Astrocyte (in vitro differentiated cells and primary cell): Measurements from ENCODE around the gene ZGPAT. TPM values are rescaled to one million over a fixed set of nuclear protein-coding genes. Genes with fewer than 3 reads are reported as not detected.

Experiments
- DNase-seq: peaks from one replicate; pipeline ENCODE4 v3.0.0-alpha.2; 2010; ENCODE audit warnings: low read depth
- FAIRE-seq: peaks from 2 replicates; lab custom pipeline; 2011; peaks lifted over from hg19 to GRCh38; lab: Jason Lieb, UNC
- H2AFZ ChIP-seq: 2 replicates; pipeline ENCODE4 v1.6.0; 2012; ENCODE audit warnings: low read depth, low read length, inconsistent platforms
- H3K27ac ChIP-seq: 2 replicates; pipeline ENCODE4 v1.5.1; 2011; ENCODE audit warnings: low read depth, low read length, inconsistent platforms
- H3K27me3 ChIP-seq: 2 replicates; pipeline ENCODE4 v1.6.0; 2011; ENCODE audit warnings: low read length, inconsistent platforms; ENCODE audit not compliant: insufficient read depth
- H3K36me3 ChIP-seq: 2 replicates; pipeline ENCODE4 v1.5.1; 2011; ENCODE audit warnings: low read length, inconsistent platforms; ENCODE audit not compliant: insufficient read depth
- H3K4me1 ChIP-seq: 2 replicates; pipeline ENCODE4 v1.5.1; 2011; ENCODE audit warnings: low read length, inconsistent platforms; ENCODE audit not compliant: insufficient read depth
- H3K4me2 ChIP-seq: 2 replicates; pipeline ENCODE4 v1.6.0; 2012; ENCODE audit warnings: low read length, inconsistent platforms
- H3K4me3 ChIP-seq: 2 replicates; pipeline ENCODE4 v1.5.1; 2011; ENCODE audit warnings: low read depth, mild to moderate bottlenecking, low read length, inconsistent platforms; ENCODE audit not compliant: insufficient read depth
- H3K79me2 ChIP-seq: 2 replicates; pipeline ENCODE4 v1.6.0; 2012; ENCODE audit warnings: mild to moderate bottlenecking, low read length, inconsistent platforms; ENCODE audit not compliant: insufficient read depth
- H3K9ac ChIP-seq: 2 replicates; pipeline ENCODE4 v1.6.0; 2012; ENCODE audit warnings: mild to moderate bottlenecking, low read length, inconsistent platforms
- H3K9me3 ChIP-seq: 2 replicates; pipeline ENCODE4 v1.5.1; 2012; ENCODE audit warnings: low read depth, mild to moderate bottlenecking, low read length, inconsistent platforms; ENCODE audit not compliant: insufficient read depth
- H4K20me1 ChIP-seq: 2 replicates; pipeline ENCODE4 v1.6.0; 2012; ENCODE audit warnings: low read length, inconsistent platforms; ENCODE audit not compliant: insufficient read depth
- H3K27ac Mint-ChIP-seq: one replicate; pipeline ENCODE4 v1.8.0; 2021; ENCODE audit warnings: mild to moderate bottlenecking, mixed read lengths; ENCODE audit not compliant: unreplicated experiment
- H3K27me3 Mint-ChIP-seq: one replicate; pipeline ENCODE4 v1.8.0; 2021; ENCODE audit warnings: low read depth, mixed read lengths; ENCODE audit not compliant: unreplicated experiment
- H3K36me3 Mint-ChIP-seq: one replicate; pipeline ENCODE4 v1.8.0; 2021; ENCODE audit warnings: low read depth, mixed read lengths; ENCODE audit not compliant: unreplicated experiment
- H3K4me1 Mint-ChIP-seq: one replicate; pipeline ENCODE4 v1.8.0; 2021; ENCODE audit warnings: low read depth, mixed read lengths; ENCODE audit not compliant: unreplicated experiment
- H3K4me3 Mint-ChIP-seq: one replicate; pipeline ENCODE4 v1.8.0; 2021; ENCODE audit warnings: mild to moderate bottlenecking, moderate library complexity, mixed read lengths; ENCODE audit not compliant: unreplicated experiment
- H3K9me3 Mint-ChIP-seq: one replicate; pipeline ENCODE4 v1.8.0; 2021; ENCODE audit warnings: mild to moderate bottlenecking, mixed read lengths; ENCODE audit not compliant: unreplicated experiment
- EZH2 ChIP-seq: IDR thresholded peaks from 2 replicates; pipeline ENCODE4 v1.6.1; 2012; ENCODE audit warnings: mild to moderate bottlenecking, low read length, inconsistent platforms; ENCODE audit not compliant: insufficient read depth
- total RNA-seq: library from RNA; stranded (reverse); gene quantifications from 2 replicates; pipeline ENCODE4 v1.2.1, GENCODE V29; 2021
- TF ChIP-seq, protein P1 (sequence below): IDR thresholded peaks from 2 replicates; pipeline ENCODE4 v1.5.1; 2011; ENCODE audit warnings: low read depth, mild to moderate bottlenecking, inconsistent platforms, low read length, moderate library complexity; ENCODE audit not compliant: insufficient read depth

Gene ZGPAT
- total RNA-seq, 1 donor from 2014 or later: 24.8 TPM

GRCh38 chr20:63758152-63758551, 50.3 kb downstream of the ZGPAT start:
- no peak overlapping the region for H3K4me3 ChIP-seq
- TF ChIP-seq, protein P1, sequence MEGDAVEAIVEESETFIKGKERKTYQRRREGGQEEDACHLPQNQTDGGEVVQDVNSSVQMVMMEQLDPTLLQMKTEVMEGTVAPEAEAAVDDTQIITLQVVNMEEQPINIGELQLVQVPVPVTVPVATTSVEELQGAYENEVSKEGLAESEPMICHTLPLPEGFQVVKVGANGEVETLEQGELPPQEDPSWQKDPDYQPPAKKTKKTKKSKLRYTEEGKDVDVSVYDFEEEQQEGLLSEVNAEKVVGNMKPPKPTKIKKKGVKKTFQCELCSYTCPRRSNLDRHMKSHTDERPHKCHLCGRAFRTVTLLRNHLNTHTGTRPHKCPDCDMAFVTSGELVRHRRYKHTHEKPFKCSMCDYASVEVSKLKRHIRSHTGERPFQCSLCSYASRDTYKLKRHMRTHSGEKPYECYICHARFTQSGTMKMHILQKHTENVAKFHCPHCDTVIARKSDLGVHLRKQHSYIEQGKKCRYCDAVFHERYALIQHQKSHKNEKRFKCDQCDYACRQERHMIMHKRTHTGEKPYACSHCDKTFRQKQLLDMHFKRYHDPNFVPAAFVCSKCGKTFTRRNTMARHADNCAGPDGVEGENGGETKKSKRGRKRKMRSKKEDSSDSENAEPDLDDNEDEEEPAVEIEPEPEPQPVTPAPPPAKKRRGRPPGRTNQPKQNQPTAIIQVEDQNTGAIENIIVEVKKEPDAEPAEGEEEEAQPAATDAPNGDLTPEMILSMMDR: no peak
- TF ChIP-seq EZH2: no peak
- H3K79me2 ChIP-seq: no peaks in the 10 kb centered on the region
- H3K27ac ChIP-seq: no peak overlapping the region
- DNase-seq (no peak), FAIRE-seq (no peak)
- H3K4me2 ChIP-seq: no peak overlapping the region
- no peaks in the 10 kb centered on the region for H3K4me1 ChIP-seq
- Mint-ChIP-seq H3K27me3 (no peaks in the 10 kb centered on the region), H3K36me3 (peaks cover 12% of the 10 kb centered on the region), H3K4me1 (peaks cover 4% of the 10 kb centered on the region), H3K9me3 (peaks cover 2% of the 10 kb centered on the region), H3K4me3 (no peak overlapping the region), H3K27ac (peak overlapping the region; percentile 72)
- H3K36me3 ChIP-seq: no peaks in the 10 kb centered on the region
- peaks cover 3% of the 10 kb centered on the region for H4K20me1 ChIP-seq
- H3K27me3 ChIP-seq: no peaks in the 10 kb centered on the region
- H3K9me3 ChIP-seq: no peaks in the 10 kb centered on the region
- no peak overlapping the region for H2AFZ ChIP-seq
- H3K9ac ChIP-seq: no peak overlapping the region

DNA sequence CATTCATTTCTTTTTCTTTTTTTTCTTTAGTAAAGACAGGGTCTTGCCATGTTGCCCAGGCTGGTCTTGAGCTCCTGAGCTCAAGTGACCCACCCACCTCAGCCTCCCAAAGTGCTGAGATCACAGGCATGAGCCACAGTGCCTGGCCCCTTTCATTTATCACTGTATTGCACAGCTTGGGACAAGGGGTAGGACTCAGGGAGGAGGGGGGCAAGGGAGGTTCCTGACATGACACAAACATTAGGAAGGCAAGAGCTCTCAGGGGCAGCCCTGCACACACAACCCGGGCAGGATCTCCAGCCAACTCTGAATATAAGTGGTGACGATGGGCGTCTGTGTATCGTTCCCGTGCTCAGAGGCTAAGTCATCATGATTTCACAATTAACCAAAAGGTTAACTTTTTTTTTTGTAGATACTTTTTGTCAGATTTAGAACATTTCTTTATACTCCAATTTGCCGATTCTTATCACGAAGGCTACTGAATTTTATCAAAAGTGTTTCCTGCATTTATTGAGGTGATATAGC, 51.6 kb downstream of the ZGPAT start:
- Histone ChIP-seq H3K4me1 (no peaks in the 10 kb centered on the region), H2AFZ (no peak overlapping the region), H3K9me3 (no peaks in the 10 kb centered on the region), H3K27ac (no peak overlapping the region), H4K20me1 (no peaks in the 10 kb centered on the region), H3K4me2 (no peak overlapping the region), H3K9ac (no peak overlapping the region), H3K36me3 (no peaks in the 10 kb centered on the region), H3K4me3 (no peak overlapping the region), H3K27me3 (no peaks in the 10 kb centered on the region), H3K79me2 (no peaks in the 10 kb centered on the region)
- H3K9me3 Mint-ChIP-seq: peaks cover 2% of the 10 kb centered on the region
- DNase-seq (no peak), FAIRE-seq (no peak)
- no peaks in the 10 kb centered on the region for H3K4me1 Mint-ChIP-seq
- H3K27ac Mint-ChIP-seq: no peak overlapping the region
- no peak overlapping the region for H3K4me3 Mint-ChIP-seq
- peaks cover 12% of the 10 kb centered on the region for H3K36me3 Mint-ChIP-seq
- TF ChIP-seq, protein P1: no peak
- no peak for TF ChIP-seq EZH2
- H3K27me3 Mint-ChIP-seq: no peaks in the 10 kb centered on the region

GRCh38 chr20:63765082-63765873, 57.4 kb downstream of the ZGPAT start:
- H3K27me3 ChIP-seq: no peaks in the 10 kb centered on the region
- H3K4me3 ChIP-seq: no peak overlapping the region
- no peak overlapping the region for H3K4me2 ChIP-seq
- peaks cover 14% of the 10 kb centered on the region for H3K36me3 Mint-ChIP-seq
- H3K27ac Mint-ChIP-seq: no peak overlapping the region
- no peaks in the 10 kb centered on the region for H3K4me1 ChIP-seq
- H3K9me3 Mint-ChIP-seq: no peaks in the 10 kb centered on the region
- no peak overlapping the region for H3K4me3 Mint-ChIP-seq
- no peaks in the 10 kb centered on the region for H3K9me3 ChIP-seq
- no peak for FAIRE-seq
- no peaks in the 10 kb centered on the region for H3K27me3 Mint-ChIP-seq
- no peak overlapping the region for H2AFZ ChIP-seq
- DNase-seq: no peak
- H4K20me1 ChIP-seq: no peaks in the 10 kb centered on the region
- H3K27ac ChIP-seq: no peak overlapping the region
- no peak for TF ChIP-seq EZH2
- TF ChIP-seq, protein P1: no peak
- no peaks in the 10 kb centered on the region for H3K36me3 ChIP-seq
- no peaks in the 10 kb centered on the region for H3K79me2 ChIP-seq
- H3K4me1 Mint-ChIP-seq: no peaks in the 10 kb centered on the region
- no peak overlapping the region for H3K9ac ChIP-seq
